GM15510 (cell line): Measurements from ENCODE around the gene PPCDC.

Experiments used
- POLR2A ChIP-seq: IDR thresholded peaks from 3 replicates; pipeline ENCODE4 v1.6.1; 2011; ENCODE audit warnings: borderline replicate concordance; ENCODE audit not compliant: insufficient read length; ENCODE audit errors: extremely low read depth

Gene PPCDC

GRCh38 chr15:74997141-74997540 is 26.2 kb upstream of the PPCDC start:
- TF ChIP-seq POLR2A, result no peak

DNA sequence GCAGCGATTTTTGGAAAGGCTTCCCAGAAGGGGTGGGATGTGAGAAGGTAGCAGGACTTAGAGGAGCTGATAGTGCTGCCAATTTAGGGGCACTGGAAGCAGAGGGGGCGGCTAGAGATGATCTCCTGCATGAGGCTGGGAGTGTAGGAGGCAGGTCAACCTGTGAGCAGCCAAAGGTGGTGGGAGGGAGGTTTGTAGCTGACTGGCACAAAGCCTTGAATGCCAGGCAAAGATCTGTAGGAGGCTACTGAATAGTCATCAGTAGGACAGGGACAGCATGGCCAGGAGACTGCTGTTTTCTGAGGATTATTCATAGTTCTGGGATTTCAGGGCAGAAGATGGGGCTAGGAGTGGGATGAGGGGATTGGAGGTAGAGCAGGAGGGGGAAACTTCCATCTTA is 25.8 kb upstream of the PPCDC start:
- TF ChIP-seq POLR2A, result no peak

DNA sequence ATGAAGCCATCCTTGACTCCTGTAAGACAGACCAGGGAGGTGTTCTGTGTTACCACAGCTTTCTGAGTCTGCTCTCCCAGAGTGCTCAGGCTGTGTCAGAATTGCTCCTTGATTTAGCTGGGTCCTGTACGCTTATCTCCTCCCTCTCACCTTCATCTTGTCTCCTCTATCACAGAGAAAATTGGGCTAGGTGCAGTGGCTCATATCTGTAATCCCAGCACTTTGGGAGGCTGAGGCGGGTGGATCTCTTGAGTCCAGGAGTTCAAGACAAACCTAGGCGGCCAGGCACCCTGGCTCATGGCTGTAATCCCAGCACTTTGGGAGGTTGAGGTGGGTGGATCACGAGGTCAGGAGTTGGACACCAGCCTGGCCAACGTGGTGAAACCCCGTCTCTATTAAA is 22.1 kb upstream of the PPCDC start:
- TF ChIP-seq POLR2A, result no peak

- no peak for TF ChIP-seq POLR2A
Observed at GRCh38 chr15:75002398-75002797, 21.0 kb upstream of the PPCDC start.

- no peak for TF ChIP-seq POLR2A
Observed at GRCh38 chr15:75007216-75007615, 16.2 kb upstream of the PPCDC start.

- TF ChIP-seq POLR2A, result no peak
Observed at GRCh38 chr15:75008221-75008625, 15.2 kb upstream of the PPCDC start.

DNA sequence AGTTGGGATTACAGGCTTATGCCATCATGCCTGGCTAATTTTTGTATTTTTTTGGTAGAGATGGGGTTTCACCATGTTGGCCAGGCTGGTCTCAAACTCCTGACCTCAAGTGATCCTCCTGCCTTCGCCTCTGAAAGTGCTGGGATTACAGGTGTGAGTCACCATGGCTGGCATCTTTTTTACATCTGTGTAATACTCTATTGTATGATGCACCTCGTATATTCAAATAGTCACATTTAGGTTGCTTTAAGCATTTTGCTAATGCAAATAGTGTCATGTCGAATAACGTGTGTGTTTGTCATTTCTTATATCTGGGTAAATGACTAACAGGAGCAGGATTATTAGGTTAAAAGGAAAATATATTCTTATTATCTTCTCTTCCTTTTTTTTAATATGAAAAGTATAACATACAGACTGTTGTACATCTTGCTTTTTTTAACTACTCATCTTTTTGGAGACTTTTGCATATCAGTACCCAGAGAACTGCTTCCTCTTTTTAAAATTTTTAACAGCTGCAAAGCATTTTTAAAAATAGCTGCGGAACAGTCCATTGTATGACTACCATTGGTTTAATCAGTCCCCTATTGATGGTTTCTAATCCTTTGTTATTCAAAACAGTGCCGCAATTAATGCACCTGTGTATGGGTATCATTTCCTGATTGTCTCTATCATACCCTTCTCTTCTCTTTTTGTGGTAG is 14.6 kb upstream of the PPCDC start:
- TF ChIP-seq POLR2A, result no peak

DNA sequence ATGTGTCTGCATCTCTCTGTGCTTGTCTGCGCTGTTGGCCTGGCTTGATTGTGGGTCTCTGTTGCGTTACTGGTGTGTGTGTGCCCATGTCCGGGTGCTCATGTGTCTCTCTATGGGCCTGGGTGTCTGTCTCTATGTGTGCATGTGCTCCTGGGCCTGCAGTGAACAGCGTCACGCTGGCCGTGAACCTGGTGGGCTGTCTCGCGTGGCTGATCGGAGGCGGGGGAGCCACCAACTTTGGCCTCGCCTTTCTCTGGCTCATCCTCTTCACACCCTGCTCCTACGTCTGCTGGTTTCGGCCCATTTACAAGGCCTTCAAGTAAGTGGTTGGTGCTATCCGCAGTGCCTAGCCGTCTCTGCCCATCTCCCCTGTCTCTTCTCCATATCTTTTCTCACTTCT is 7.0 kb upstream of the PPCDC start:
- TF ChIP-seq POLR2A, result no peak

GRCh38 chr15:75019916-75020315 is 3.5 kb upstream of the PPCDC start:
- TF ChIP-seq POLR2A, result no peak

DNA sequence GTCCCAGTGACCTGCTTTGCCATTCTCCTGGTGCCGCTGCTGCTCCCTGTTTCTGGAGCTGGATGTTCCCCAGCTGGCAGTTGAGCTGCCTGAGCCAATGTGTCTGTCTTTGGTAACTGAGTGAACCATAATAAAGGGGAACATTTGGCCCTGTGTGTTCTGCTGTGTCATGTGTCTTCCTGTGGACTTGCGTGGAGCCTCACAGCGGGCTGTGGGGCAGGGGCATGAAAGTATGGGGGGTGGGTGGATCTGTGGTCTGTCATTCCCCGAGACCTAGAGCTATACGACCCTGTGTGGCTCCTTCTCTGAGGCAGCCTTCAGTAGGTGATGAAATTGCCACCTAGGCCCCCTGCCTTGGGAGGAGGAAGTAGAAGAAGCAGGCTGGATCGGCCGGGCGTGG is 2.0 kb upstream of the PPCDC start:
- no peak for TF ChIP-seq POLR2A

DNA sequence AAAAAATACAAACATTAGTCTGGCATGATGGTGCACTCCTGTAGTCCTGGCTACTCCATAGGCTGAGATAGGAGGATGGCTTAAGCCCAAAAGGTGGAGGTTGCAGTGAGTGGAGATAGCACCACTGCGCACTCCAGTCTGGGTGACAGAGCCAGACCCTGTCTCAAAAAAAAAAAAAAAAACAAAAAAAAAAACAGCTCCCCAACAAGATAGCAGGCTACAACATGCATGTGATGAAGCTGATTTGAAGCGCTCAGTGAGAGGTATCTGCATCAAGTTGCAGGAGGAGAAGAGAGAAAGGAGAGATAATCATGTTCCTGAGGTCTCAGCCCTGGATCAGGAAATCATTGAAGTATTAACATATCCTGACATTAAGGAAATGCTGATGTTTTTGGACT is 608 bp upstream of the PPCDC start:
- no peak for TF ChIP-seq POLR2A

- no peak for TF ChIP-seq POLR2A
Observed at GRCh38 chr15:75023872-75024636, 664 bp downstream of the PPCDC start.

GRCh38 chr15:75025107-75025506 is 1.7 kb downstream of the PPCDC start:
- no peak for TF ChIP-seq POLR2A

DNA sequence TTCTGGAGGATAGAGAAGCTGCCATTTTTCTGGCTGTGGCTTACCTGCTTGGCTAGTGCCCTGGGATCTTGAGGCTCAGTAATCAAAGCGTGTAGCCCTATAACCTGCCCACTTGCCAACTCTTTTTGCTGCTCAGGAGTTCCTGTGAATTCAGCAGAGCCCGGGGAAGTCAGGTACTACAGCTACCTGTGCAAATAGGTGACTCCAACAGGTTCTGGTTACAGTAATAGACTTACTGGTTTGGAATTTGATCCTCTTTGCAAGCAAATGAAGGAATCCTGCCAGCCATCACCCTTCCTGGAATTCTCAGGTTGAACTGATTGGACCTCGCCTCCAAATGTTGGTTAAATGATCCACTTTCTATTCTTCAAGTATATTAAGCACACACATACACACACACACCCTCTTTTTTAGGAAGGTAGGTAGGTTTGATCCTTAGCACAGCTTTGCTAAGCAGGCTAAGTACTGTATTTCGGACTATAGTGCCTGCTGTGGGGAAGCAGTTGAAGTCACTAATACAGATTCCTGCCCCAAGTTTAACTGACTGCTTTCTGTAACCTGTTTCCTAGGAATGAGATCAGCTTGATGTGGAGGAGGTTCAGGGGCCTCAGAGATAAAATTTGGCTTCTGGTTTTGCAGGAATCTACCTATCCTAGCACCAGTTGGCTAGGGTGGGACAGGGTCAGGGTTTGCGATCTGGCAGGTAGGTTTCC is 2.3 kb downstream of the PPCDC start:
- TF ChIP-seq POLR2A, result no peak

- no peak for TF ChIP-seq POLR2A
Observed at GRCh38 chr15:75027551-75027950, 4.2 kb downstream of the PPCDC start.

- no peak for TF ChIP-seq POLR2A
Observed at GRCh38 chr15:75028991-75029377, 5.6 kb downstream of the PPCDC start.

- TF ChIP-seq POLR2A, result no peak
Observed at GRCh38 chr15:75029378-75030022, 6.1 kb downstream of the PPCDC start.
